ENCODE data around the gene SPCS2. TPM values are rescaled to one million over a fixed set of nuclear protein-coding genes. Genes with fewer than 3 reads are reported as not detected.

SPCS2 gene
- total RNA-seq, 3 donors from 2014 or later: 128 to 142 (median 132) TPM

GRCh38 chr11:75028321-75028720, 79.3 kb downstream of the SPCS2 start:
- Mint-ChIP-seq H3K9me3 (no peaks in the 10 kb centered on the region), H3K4me1 (ENCODE audit: low read depth) (no peaks in the 10 kb centered on the region), H3K4me3 (no peak overlapping the region), H3K36me3 (ENCODE audit: insufficient read depth) (no peaks in the 10 kb centered on the region), H3K27me3 (ENCODE audit: low read depth) (no peaks in the 10 kb centered on the region)
- no peak for DNase-seq
- no peak for ATAC-seq

Other genes with a start within 250 kb of the SPCS2 start
- gene CHRDL2, start 217.8 kb upstream of the SPCS2 start, total RNA-seq: not detected
- gene RNF169, start 200.4 kb upstream of the SPCS2 start, total RNA-seq: 10 to 100 TPM; 11.4 to 12.4 (median 11.9) TPM
- 1 to 10 TPM; 6.5 to 8.6 (median 7.1) TPM for gene XRRA1, start 175 bp upstream of the SPCS2 start, total RNA-seq
- 10 to 100 TPM; 11.7 to 13.4 (median 11.8) TPM for gene NEU3, start 39.7 kb downstream of the SPCS2 start, total RNA-seq
- not detected for gene OR2AT4, start 147.6 kb downstream of the SPCS2 start, total RNA-seq
- gene SLCO2B1, start 201.8 kb downstream of the SPCS2 start, total RNA-seq: under 1 TPM; 0.18 to 0.30 (median 0.18) TPM